IPS DF 6.9 (cell line): Measurements from ENCODE around the gene PLPP2.

Source experiments
- DNase-seq: peaks from one replicate; pipeline ENCODE4 v3.0.0-alpha.2; 2013; ENCODE audit warnings: low read depth, low spot score
- H3K27ac ChIP-seq: one replicate; pipeline ENCODE4 v1.5.1; 2013; ENCODE audit warnings: low read length, control low read depth
- H3K27me3 ChIP-seq: 2 replicates; pipeline ENCODE4 v1.6.1; 2013; ENCODE audit warnings: mild to moderate bottlenecking, low read length; ENCODE audit not compliant: control insufficient read depth, insufficient read depth
- H3K36me3 ChIP-seq: 2 replicates; pipeline ENCODE4 v1.6.1; 2013; ENCODE audit warnings: low read length; ENCODE audit not compliant: control insufficient read depth, insufficient read depth
- H3K4me1 ChIP-seq: 2 replicates; pipeline ENCODE4 v1.6.1; 2013; ENCODE audit warnings: low read length; ENCODE audit not compliant: control insufficient read depth, insufficient read depth
- H3K4me3 ChIP-seq: 2 replicates; pipeline ENCODE4 v1.5.1; 2013; ENCODE audit warnings: mild to moderate bottlenecking, low read length
- H3K9me3 ChIP-seq: 2 replicates; pipeline ENCODE4 v1.6.1; 2013; ENCODE audit warnings: low read length, inconsistent platforms; ENCODE audit not compliant: control insufficient read depth, insufficient read depth
- WGBS: extraction: QIAGEN DNeasy Blood & Tissue Kit; methylation state at CpG from one replicate; pipeline ENCODE4 v1.1.7; 2013; ENCODE audit warnings: mixed read lengths, missing lambda C conversion rate; ENCODE audit not compliant: insufficient read length, insufficient coverage; 5-methylcytosine and 5-hydroxymethylcytosine counted together

Gene PLPP2

DNA sequence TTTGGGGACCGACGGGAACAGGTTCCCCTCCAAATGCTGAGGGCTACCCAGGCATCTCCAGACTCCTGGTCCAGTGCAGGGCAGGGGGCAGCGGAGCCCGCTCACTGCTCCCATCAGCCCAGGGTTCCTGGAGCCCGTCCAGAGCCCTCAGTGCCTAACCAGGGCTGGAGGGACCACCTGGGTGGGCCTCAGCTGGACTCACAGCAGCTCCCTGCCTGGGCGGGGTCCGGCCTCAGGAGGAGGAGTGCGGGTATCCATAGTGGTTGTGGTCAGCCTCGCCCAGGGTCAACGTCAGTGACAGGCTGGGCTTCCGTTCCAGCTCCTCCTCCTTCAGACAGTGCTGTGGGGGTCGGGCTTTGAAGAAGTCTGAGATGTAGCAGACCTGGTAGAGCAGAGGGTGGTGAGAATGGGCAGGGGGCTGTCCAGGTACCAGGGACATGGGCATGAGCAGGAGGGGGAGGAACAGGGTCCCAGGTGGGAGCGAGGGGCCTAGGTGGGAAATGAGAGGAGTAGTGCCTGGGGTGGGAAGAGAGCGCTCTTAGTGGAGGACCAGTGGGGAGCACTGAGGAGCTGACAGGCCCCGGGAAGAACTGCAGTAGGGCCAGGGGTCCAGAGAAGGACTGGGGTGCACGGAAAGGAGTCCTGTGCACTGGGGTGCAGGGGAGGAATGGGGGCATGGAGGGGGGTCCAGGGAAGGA is 9.9 kb downstream of the PLPP2 start:
- Histone ChIP-seq H3K27me3 (no peaks in the 10 kb centered on the region), H3K36me3 (peaks cover 23% of the 10 kb centered on the region), H3K4me1 (peaks cover 4% of the 10 kb centered on the region), H3K27ac (no peak overlapping the region), H3K4me3 (no peak overlapping the region), H3K9me3 (no peaks in the 10 kb centered on the region)
- DNase-seq, result no peak
- WGBS, result no CpG with 5 or more reads among the region's 16 CpGs

DNA sequence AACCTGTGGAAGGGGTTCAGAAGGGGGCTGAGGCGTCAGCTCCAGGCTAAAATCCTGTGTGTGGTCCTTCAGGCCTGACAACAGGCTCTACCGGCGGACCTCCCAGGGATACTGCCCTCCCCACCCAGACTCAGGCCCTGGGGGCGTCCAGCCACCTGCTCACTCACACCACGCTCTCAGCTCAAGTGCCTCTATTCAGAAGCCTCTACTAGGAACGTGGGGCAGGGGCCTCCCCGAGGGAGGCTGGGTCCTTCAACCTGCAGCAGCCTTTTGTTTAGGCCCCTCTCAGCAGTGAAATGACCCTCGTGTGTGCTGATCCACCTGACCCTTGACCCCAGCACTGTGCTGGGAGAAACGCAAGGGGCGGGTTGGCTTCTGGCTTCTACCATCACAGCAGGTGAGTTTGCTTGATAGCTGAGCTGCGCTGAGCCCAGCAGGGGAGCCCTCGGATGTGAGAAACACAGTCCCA is 10.6 kb downstream of the PLPP2 start:
- no peaks in the 10 kb centered on the region for H3K27me3 ChIP-seq
- H3K27ac ChIP-seq, result no peak overlapping the region
- no peaks in the 10 kb centered on the region for H3K9me3 ChIP-seq
- no CpG with 5 or more reads among the region's 12 CpGs for WGBS
- DNase-seq, result no peak
- H3K36me3 ChIP-seq, result peaks cover 23% of the 10 kb centered on the region
- H3K4me3 ChIP-seq, result no peak overlapping the region
- peaks cover 4% of the 10 kb centered on the region for H3K4me1 ChIP-seq

DNA sequence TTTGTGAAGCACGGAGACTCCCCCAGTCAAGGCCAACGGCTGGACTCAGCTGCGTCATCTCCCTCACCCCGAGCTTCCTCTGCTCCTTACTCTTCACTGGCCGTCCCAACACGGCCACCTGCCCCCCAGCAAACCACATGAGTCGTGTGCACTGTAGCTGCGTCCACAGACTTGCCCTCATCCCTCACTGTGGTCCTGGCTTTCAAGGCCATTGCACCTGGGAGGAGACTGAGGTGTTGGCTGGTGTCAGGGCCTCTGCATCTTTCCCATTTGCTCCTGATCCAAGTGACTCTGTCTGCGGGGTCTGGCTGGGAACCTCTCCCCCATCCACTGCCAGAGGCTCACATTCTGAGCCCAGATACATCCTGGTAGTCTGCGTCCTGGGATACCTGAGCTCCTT is 11.5 kb downstream of the PLPP2 start:
- peaks cover 23% of the 10 kb centered on the region for H3K36me3 ChIP-seq
- DNase-seq, result no peak
- WGBS, result no CpG with 5 or more reads among the region's 10 CpGs
- H3K27ac ChIP-seq, result no peak overlapping the region
- H3K9me3 ChIP-seq, result no peaks in the 10 kb centered on the region
- H3K4me3 ChIP-seq, result no peak overlapping the region
- no peaks in the 10 kb centered on the region for H3K27me3 ChIP-seq
- H3K4me1 ChIP-seq, result peaks cover 5% of the 10 kb centered on the region

GRCh38 chr19:279231-279630 is 12.0 kb downstream of the PLPP2 start:
- Histone ChIP-seq H3K27ac (no peak overlapping the region), H3K4me1 (peaks cover 5% of the 10 kb centered on the region), H3K36me3 (peaks cover 23% of the 10 kb centered on the region), H3K27me3 (no peaks in the 10 kb centered on the region), H3K9me3 (no peaks in the 10 kb centered on the region), H3K4me3 (no peak overlapping the region)
- WGBS, result no CpG with 5 or more reads among the region's 8 CpGs
- no peak for DNase-seq

GRCh38 chr19:277581-278165 is 13.5 kb downstream of the PLPP2 start:
- H3K9me3 ChIP-seq, result no peaks in the 10 kb centered on the region
- peaks cover 20% of the 10 kb centered on the region for H3K36me3 ChIP-seq
- no CpG with 5 or more reads among the region's 21 CpGs for WGBS
- peaks cover 5% of the 10 kb centered on the region for H3K4me1 ChIP-seq
- no peak overlapping the region for H3K4me3 ChIP-seq
- DNase-seq, result no peak
- no peaks in the 10 kb centered on the region for H3K27me3 ChIP-seq
- no peak overlapping the region for H3K27ac ChIP-seq

DNA sequence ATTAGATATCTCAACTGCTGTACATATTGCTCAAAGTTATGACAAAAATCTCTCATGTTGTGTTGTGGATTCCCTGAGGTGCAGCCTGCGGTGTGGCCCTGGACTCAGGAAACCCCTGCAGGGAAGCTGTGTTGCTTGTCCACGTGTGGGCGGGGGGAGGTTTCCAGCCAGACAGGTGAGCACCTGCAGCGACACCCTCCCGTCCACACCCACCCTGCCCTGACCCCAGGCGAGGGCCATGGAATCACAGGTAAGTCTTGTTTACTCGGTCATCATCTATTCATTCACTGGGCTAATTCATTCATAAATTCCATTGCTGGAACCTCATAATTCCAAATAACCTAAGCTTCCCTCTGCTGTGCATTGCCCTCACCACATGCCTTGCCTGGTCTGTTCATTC is 14.1 kb downstream of the PLPP2 start:
- Histone ChIP-seq H3K9me3 (no peaks in the 10 kb centered on the region), H3K27ac (no peak overlapping the region), H3K36me3 (peaks cover 20% of the 10 kb centered on the region), H3K4me3 (no peak overlapping the region), H3K4me1 (peaks cover 5% of the 10 kb centered on the region), H3K27me3 (no peaks in the 10 kb centered on the region)
- WGBS, result no CpG with 5 or more reads among the region's 7 CpGs
- no peak for DNase-seq

- H3K4me1 ChIP-seq, result peaks cover 4% of the 10 kb centered on the region
- no peaks in the 10 kb centered on the region for H3K9me3 ChIP-seq
- H3K27me3 ChIP-seq, result no peaks in the 10 kb centered on the region
- DNase-seq, result no peak
- peaks cover 15% of the 10 kb centered on the region for H3K36me3 ChIP-seq
- H3K4me3 ChIP-seq, result no peak overlapping the region
- no peak overlapping the region for H3K27ac ChIP-seq
- no CpG with 5 or more reads among the region's 19 CpGs for WGBS
Measured at GRCh38 chr19:275958-276646, 15.1 kb downstream of the PLPP2 start.

- Histone ChIP-seq H3K36me3 (0 out of 2 replicates have a peak, but pooled peaks cover 7% of the 10 kb centered on the region), H3K27me3 (no peaks in the 10 kb centered on the region), H3K27ac (no peak overlapping the region), H3K9me3 (no peaks in the 10 kb centered on the region), H3K4me1 (peaks cover 4% of the 10 kb centered on the region), H3K4me3 (no peak overlapping the region)
- WGBS, result no CpG with 5 or more reads among the region's 9 CpGs
- DNase-seq, result no peak
Measured at GRCh38 chr19:275000-275399, 16.2 kb downstream of the PLPP2 start.

- Histone ChIP-seq H3K27ac (no peak overlapping the region), H3K27me3 (no peaks in the 10 kb centered on the region), H3K36me3 (no peaks in the 10 kb centered on the region)
Measured at GRCh38 chr19:273393-273792, 17.8 kb downstream of the PLPP2 start.

GRCh38 chr19:271856-272255 is 19.3 kb downstream of the PLPP2 start:
- Histone ChIP-seq H3K4me3 (no peak overlapping the region), H3K27ac (no peak overlapping the region), H3K27me3 (no peaks in the 10 kb centered on the region), H3K4me1 (0 out of 2 replicates have a peak, but pooled peaks cover 1% of the 10 kb centered on the region), H3K9me3 (no peaks in the 10 kb centered on the region), H3K36me3 (no peaks in the 10 kb centered on the region)
- WGBS, result no CpG with 5 or more reads among the region's 6 CpGs
- DNase-seq, result no peak

More at GRCh38 chr19:273393-273792, 17.8 kb downstream of the PLPP2 start:
- no peaks in the 10 kb centered on the region for H3K9me3 ChIP-seq
- WGBS, result no CpG with 5 or more reads among the region's 6 CpGs
- H3K4me3 ChIP-seq, result no peak overlapping the region
- DNase-seq, result no peak
- H3K4me1 ChIP-seq, result peaks cover 4% of the 10 kb centered on the region
